ENCODE data around the gene PRICKLE2.

Gene PRICKLE2

GRCh38 chr3:64053117-64053516, 172.1 kb downstream of the PRICKLE2 start:
- no peak for TF ChIP-seq IKZF3 (tag by site-specific recombination; IDR thresholded peaks at IDR 0.05)
- no peak for TF ChIP-seq ZNF394 (tag by site-specific recombination; IDR thresholded peaks at IDR 0.05; ENCODE audit: borderline replicate concordance)
- no peak for TF ChIP-seq ZNF140 (tag by site-specific recombination; IDR thresholded peaks at IDR 0.05)
- TF ChIP-seq ZNF529 (tag by site-specific recombination; IDR thresholded peaks at IDR 0.05; ENCODE audit: insufficient replicate concordance) = no peak
- no peak for TF ChIP-seq ZNF274 (IDR thresholded peaks at IDR 0.05; ENCODE audit: low read length)
- no peak for TF ChIP-seq ZNF274 (tag by site-specific recombination; IDR thresholded peaks at IDR 0.05; ENCODE audit: borderline replicate concordance)
- TF ChIP-seq PATZ1 (tag by site-specific recombination; IDR thresholded peaks at IDR 0.05) = no peak
- no peak for TF ChIP-seq ZNF169 (tag by site-specific recombination; IDR thresholded peaks at IDR 0.05)
- TF ChIP-seq GLI2 (tag by site-specific recombination; IDR thresholded peaks at IDR 0.05; ENCODE audit: borderline replicate concordance, low read depth) = no peak
- no peak for TF ChIP-seq ZNF324 (tag by site-specific recombination; IDR thresholded peaks at IDR 0.05)
- Histone ChIP-seq H3K4me3 (ENCODE audit: low read depth, low read length) (no peak overlapping the region), H3K9me3 (ENCODE audit: control insufficient read depth, insufficient read depth, low read depth, low read length) (no peaks in the 10 kb centered on the region), H3K27ac (ENCODE audit: extremely low read depth, low read depth, low read length) (no peak overlapping the region), H3K36me3 (ENCODE audit: control insufficient read depth in 2 of 2, insufficient read depth in 1 of 2, low read length in 2 of 2) (no peaks in the 10 kb centered on the region), H3K4me1 (ENCODE audit: control insufficient read depth, insufficient read depth, low read length) (no peaks in the 10 kb centered on the region)
- POLR2A ChIA-PET = no interaction called here
- CTCF ChIA-PET = interaction anchor here (0.8 to 2.3 kb wide), 4 partner anchors 13 to 29 kb away, joined by 3 to 8 read pairs (median 4); no protein-coding TSS in a partner anchor

GRCh38 chr3:64049832-64050231, 175.4 kb downstream of the PRICKLE2 start:
- Histone ChIP-seq H3K4me1 (ENCODE audit: control insufficient read depth, insufficient read depth, low read length) (no peaks in the 10 kb centered on the region), H3K36me3 (ENCODE audit: control insufficient read depth in 2 of 2, insufficient read depth in 1 of 2, low read length in 2 of 2) (no peaks in the 10 kb centered on the region), H3K4me3 (ENCODE audit: low read depth, low read length) (no peak overlapping the region), H3K9me3 (ENCODE audit: control insufficient read depth, insufficient read depth, low read depth, low read length) (no peaks in the 10 kb centered on the region), H3K27ac (ENCODE audit: extremely low read depth, low read depth, low read length) (no peak overlapping the region)
- POLR2A ChIA-PET = no interaction called here
- TF ChIP-seq ZNF830 (tag by site-specific recombination; IDR thresholded peaks at IDR 0.05; ENCODE audit: low read depth) = no peak
- TF ChIP-seq ZNF645 (tag by site-specific recombination; IDR thresholded peaks at IDR 0.05) = no peak
- TF ChIP-seq KLF8 (tag by site-specific recombination; IDR thresholded peaks at IDR 0.05) = no peak
- TF ChIP-seq ZNF114 (tag by site-specific recombination; IDR thresholded peaks at IDR 0.05) = no peak
- no peak for TF ChIP-seq ZNF530 (tag by site-specific recombination; IDR thresholded peaks at IDR 0.05; ENCODE audit: low read depth)
- no peak for TF ChIP-seq BCL11A (tag by site-specific recombination; IDR thresholded peaks at IDR 0.05; ENCODE audit: low read depth)
- CTCF ChIA-PET = interaction anchor here (0.6 kb wide), 1 partner anchor 25 kb away, joined by 6 read pairs; no protein-coding TSS in a partner anchor

- H3K4me3 ChIP-seq (ENCODE audit: low read depth, low read length) = no peak overlapping the region
- no peak overlapping the region for H3K27ac ChIP-seq (ENCODE audit: extremely low read depth, low read depth, low read length)
- POLR2A ChIA-PET = no interaction called here
- H3K4me1 ChIP-seq (ENCODE audit: control insufficient read depth, insufficient read depth, low read length) = no peaks in the 10 kb centered on the region
- H3K9me3 ChIP-seq (ENCODE audit: control insufficient read depth, insufficient read depth, low read depth, low read length) = no peaks in the 10 kb centered on the region
- no peak for TF ChIP-seq ZNF18 (tag by site-specific recombination; IDR thresholded peaks at IDR 0.05)
- TF ChIP-seq HOXA7 (CRISPR knock-in tag; IDR thresholded peaks at IDR 0.05; ENCODE audit: borderline replicate concordance) = no peak
- TF ChIP-seq ZBTB49 (tag by site-specific recombination; IDR thresholded peaks at IDR 0.05; ENCODE audit: low read depth) = no peak
- CTCF ChIA-PET = interaction anchor here (0.6 kb wide), 1 partner anchor 86 kb away, joined by 3 read pairs; no protein-coding TSS in a partner anchor
- no peaks in the 10 kb centered on the region for H3K36me3 ChIP-seq (ENCODE audit: control insufficient read depth in 2 of 2, insufficient read depth in 1 of 2, low read length in 2 of 2)
Measured at GRCh38 chr3:64049136-64049535, 176.1 kb downstream of the PRICKLE2 start.

Data from HEK293 (cell line).